Measurements from ENCODE around the gene CTDSPL. TPM values are rescaled to one million over a fixed set of nuclear protein-coding genes. Genes with fewer than 3 reads are reported as not detected.

The CTDSPL gene
- total and polyA plus RNA-seq, 2 of the 8 experiments (the other 6 are each of a cell fraction or from before 2014, with no cell fraction given) = 20.3 to 42.2 TPM

DNA sequence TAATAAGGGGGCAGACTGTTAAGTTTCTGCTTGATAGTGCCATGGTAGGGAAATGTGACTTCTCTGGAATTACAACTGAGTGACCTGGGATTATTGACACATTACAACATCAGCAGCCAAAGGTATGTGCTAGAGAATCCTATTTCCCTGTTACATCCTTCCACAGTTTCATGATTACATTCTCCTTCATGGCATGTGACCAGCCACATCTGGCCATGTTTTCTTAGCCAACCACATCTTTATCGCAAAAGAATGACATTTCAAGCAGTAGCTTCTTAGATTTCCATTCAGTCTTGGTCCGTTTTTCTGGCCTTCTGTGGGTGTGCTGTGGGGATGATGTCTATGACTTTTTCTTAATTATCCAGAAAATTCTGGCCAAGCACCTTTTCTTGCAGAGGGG lies 45.4 kb upstream of the CTDSPL start (continued):
- TF ChIP-seq, protein P1, sequence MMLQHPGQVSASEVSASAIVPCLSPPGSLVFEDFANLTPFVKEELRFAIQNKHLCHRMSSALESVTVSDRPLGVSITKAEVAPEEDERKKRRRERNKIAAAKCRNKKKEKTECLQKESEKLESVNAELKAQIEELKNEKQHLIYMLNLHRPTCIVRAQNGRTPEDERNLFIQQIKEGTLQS (IDR thresholded peaks at IDR 0.05; ENCODE audit: insufficient read depth, low read depth, low read length) = no peak
- TF ChIP-seq, protein P2, sequence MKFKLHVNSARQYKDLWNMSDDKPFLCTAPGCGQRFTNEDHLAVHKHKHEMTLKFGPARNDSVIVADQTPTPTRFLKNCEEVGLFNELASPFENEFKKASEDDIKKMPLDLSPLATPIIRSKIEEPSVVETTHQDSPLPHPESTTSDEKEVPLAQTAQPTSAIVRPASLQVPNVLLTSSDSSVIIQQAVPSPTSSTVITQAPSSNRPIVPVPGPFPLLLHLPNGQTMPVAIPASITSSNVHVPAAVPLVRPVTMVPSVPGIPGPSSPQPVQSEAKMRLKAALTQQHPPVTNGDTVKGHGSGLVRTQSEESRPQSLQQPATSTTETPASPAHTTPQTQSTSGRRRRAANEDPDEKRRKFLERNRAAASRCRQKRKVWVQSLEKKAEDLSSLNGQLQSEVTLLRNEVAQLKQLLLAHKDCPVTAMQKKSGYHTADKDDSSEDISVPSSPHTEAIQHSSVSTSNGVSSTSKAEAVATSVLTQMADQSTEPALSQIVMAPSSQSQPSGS (IDR thresholded peaks at IDR 0.05; ENCODE audit: low read length) = no peak
- TF ChIP-seq GTF2F1 (IDR thresholded peaks at IDR 0.05; ENCODE audit: borderline replicate concordance, low read depth, low read length) = no peak
